DOHH2 (cell line): Measurements from ENCODE around the gene AUTS2.

Experiments
- EZH2phosphoT487 ChIP-seq: fragments of 200-600 bp; sonication (generic); IDR thresholded peaks from 2 replicates; pipeline ENCODE4 v1.6.1; 2017; ENCODE audit warnings: borderline replicate concordance, mild to moderate bottlenecking, antibody characterized with exemption, low read length, moderate library complexity, mixed read lengths
- TF ChIP-seq, protein P1 (sequence below): fragments of 200-600 bp; sonication (generic); IDR thresholded peaks from one replicate; pipeline ENCODE4 v1.5.1; 2014; ENCODE audit warnings: antibody characterized with exemption, mild to moderate bottlenecking, low read depth, low read length; ENCODE audit not compliant: poor library complexity, severe bottlenecking

DNA sequence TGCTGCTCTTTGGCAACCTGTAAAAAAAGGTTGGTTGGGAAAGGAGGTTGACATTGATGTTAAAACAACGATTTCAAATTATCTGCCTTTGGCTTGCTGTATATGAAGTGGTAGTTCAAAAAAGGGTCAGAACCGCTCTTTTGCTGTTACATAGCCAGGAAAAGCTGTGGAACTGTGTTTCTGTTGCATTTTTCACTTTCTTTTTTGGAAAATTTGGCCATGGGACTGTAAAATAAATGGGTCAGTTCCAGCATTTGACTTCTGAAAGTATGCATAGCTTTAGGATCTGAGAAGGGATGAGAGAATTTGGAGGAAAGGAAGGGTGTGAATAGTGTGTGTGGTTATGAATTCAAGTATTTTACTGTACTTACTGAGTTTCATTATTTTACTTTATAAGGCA, 7.3 kb downstream of the AUTS2 start:
- TF ChIP-seq, protein P1, sequence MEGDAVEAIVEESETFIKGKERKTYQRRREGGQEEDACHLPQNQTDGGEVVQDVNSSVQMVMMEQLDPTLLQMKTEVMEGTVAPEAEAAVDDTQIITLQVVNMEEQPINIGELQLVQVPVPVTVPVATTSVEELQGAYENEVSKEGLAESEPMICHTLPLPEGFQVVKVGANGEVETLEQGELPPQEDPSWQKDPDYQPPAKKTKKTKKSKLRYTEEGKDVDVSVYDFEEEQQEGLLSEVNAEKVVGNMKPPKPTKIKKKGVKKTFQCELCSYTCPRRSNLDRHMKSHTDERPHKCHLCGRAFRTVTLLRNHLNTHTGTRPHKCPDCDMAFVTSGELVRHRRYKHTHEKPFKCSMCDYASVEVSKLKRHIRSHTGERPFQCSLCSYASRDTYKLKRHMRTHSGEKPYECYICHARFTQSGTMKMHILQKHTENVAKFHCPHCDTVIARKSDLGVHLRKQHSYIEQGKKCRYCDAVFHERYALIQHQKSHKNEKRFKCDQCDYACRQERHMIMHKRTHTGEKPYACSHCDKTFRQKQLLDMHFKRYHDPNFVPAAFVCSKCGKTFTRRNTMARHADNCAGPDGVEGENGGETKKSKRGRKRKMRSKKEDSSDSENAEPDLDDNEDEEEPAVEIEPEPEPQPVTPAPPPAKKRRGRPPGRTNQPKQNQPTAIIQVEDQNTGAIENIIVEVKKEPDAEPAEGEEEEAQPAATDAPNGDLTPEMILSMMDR, result no peak
- TF ChIP-seq EZH2phosphoT487, result no peak
